ENCODE results near the gene ENG. TPM values are rescaled to one million over a fixed set of nuclear protein-coding genes. Genes with fewer than 3 reads are reported as not detected.

ENG gene
- total and polyA plus RNA-seq, 2 donors from 2014 or later = 135 to 158 TPM

DNA sequence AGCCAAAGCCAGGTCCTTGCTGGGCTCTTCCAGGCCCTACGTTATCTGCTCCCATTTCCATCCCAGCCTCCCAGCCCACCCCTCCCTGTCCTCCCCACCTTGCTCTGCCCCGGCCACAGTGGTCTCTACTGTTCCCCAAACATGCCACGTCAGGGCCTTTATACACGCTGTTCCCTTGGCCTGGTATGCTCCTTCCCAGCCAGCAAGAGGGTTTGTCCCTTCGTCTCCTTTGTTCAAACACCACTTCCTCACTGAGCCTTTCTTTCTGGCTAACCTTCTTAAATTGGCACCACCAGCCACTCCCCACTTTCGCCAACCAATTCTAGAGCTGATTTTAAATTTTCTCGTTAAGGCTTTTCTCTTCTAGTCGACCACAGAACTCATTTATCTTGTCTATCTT lies 85.8 kb downstream of the ENG start:
- Histone ChIP-seq H3K27me3 (ENCODE audit: control insufficient read depth, insufficient read depth, low read length) (no peaks in the 10 kb centered on the region), H3K9ac (ENCODE audit: low read length in 3 of 3) (no peak overlapping the region), H3K27ac (ENCODE audit: low read depth in 2 of 2, low read length in 2 of 2) (peak overlapping the region in 1 of 2 donors; percentile 41), H3K4me3 (ENCODE audit: low read length in 3 of 3) (peak overlapping the region in 2 of 3 donors; percentile 2 to 29), H3K4me1 (ENCODE audit: control insufficient read depth in 2 of 3, insufficient read depth in 2 of 3, low read depth in 1 of 3, low read length in 3 of 3) (peaks cover 0 to 23% (median 0%) of the 10 kb centered on the region in 3 donors), H3K9me3 (ENCODE audit: control insufficient read depth in 2 of 3, insufficient read depth in 1 of 3, low read length in 3 of 3) (no peaks in the 10 kb centered on the region), H3K36me3 (ENCODE audit: control insufficient read depth in 2 of 3, insufficient read depth in 3 of 3, low read length in 3 of 3) (no peaks in the 10 kb centered on the region)
- FAIRE-seq (no peak), DNase-seq (no peak)
- TF ChIP-seq, protein P1, sequence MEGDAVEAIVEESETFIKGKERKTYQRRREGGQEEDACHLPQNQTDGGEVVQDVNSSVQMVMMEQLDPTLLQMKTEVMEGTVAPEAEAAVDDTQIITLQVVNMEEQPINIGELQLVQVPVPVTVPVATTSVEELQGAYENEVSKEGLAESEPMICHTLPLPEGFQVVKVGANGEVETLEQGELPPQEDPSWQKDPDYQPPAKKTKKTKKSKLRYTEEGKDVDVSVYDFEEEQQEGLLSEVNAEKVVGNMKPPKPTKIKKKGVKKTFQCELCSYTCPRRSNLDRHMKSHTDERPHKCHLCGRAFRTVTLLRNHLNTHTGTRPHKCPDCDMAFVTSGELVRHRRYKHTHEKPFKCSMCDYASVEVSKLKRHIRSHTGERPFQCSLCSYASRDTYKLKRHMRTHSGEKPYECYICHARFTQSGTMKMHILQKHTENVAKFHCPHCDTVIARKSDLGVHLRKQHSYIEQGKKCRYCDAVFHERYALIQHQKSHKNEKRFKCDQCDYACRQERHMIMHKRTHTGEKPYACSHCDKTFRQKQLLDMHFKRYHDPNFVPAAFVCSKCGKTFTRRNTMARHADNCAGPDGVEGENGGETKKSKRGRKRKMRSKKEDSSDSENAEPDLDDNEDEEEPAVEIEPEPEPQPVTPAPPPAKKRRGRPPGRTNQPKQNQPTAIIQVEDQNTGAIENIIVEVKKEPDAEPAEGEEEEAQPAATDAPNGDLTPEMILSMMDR (IDR thresholded peaks at IDR 0.05; ENCODE audit: borderline replicate concordance, extremely low read depth, insufficient read depth) = no peak
- intact Hi-C loops (cut with DNase I) = no loop called here

DNA sequence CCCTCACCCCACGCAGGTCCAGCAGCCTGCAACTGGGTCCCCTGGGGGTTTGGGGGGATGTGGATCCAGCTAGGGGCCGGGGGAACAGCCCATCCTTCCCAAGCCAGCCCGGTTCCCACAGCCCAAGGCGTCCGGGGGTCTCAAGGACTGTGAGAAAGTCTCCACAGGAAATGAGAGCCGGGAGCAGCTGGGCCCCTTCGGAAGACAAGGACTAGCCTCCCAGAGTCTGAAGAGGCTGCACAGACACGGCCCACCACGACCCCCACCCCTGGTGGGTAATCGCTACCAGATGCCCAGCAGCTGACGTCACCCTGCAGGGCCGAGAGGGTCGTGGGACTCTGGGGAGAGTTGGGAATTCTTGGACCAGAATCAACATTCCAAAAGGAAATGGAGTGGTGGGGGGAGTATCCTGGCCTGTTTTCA lies 86.5 kb downstream of the ENG start:
- peak overlapping the region in 1 of 3 donors; percentile 29 for H3K4me3 ChIP-seq (ENCODE audit: low read length in 3 of 3)
- no peaks in the 10 kb centered on the region for H3K36me3 ChIP-seq (ENCODE audit: control insufficient read depth in 2 of 3, insufficient read depth in 3 of 3, low read length in 3 of 3)
- TF ChIP-seq, protein P1 (IDR thresholded peaks at IDR 0.05; ENCODE audit: borderline replicate concordance, extremely low read depth, insufficient read depth) = no peak
- DNase-seq = peak in 4 of 5 donors; percentile 72 to 90 (median 82)
- peak overlapping the region in 1 of 3 donors; percentile 53 for H3K9ac ChIP-seq (ENCODE audit: low read length in 3 of 3)
- peak overlapping the region; percentile 60 to 65 for H3K27ac ChIP-seq (ENCODE audit: low read depth in 2 of 2, low read length in 2 of 2)
- intact Hi-C loops (cut with DNase I) = no loop called here
- peaks cover 0 to 23% (median 0%) of the 10 kb centered on the region in 3 donors for H3K4me1 ChIP-seq (ENCODE audit: control insufficient read depth in 2 of 3, insufficient read depth in 2 of 3, low read depth in 1 of 3, low read length in 3 of 3)
- no peak for FAIRE-seq
- H3K9me3 ChIP-seq (ENCODE audit: control insufficient read depth in 2 of 3, insufficient read depth in 1 of 3, low read length in 3 of 3) = no peaks in the 10 kb centered on the region
- H3K27me3 ChIP-seq (ENCODE audit: control insufficient read depth, insufficient read depth, low read length) = no peaks in the 10 kb centered on the region

DNA sequence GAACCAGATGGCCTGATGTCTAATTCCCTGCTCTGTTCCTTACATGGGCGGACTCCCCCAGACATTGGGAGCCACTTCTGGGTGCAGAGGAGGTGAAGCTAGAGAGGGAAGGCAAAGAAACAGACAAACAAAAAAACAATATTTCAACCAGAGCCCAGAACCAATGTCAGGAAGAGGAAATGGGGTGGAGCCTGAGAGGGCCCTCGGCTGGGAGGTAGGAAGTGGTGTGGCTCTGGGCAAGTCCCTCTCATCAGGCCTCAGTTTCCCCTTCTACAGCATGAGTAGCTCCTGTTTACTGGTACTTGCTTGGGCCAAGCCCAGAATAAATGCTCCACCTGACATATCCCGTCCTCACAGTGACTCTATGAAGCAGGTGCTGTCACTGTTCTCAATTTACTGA lies 87.0 kb downstream of the ENG start:
- H3K9ac ChIP-seq (ENCODE audit: low read length in 3 of 3) = peak overlapping the region in 1 of 3 donors; percentile 53
- H3K4me1 ChIP-seq (ENCODE audit: control insufficient read depth in 2 of 3, insufficient read depth in 2 of 3, low read depth in 1 of 3, low read length in 3 of 3) = peaks cover 0 to 25% (median 0%) of the 10 kb centered on the region in 3 donors
- H3K36me3 ChIP-seq (ENCODE audit: control insufficient read depth in 2 of 3, insufficient read depth in 3 of 3, low read length in 3 of 3) = no peaks in the 10 kb centered on the region
- no peak for FAIRE-seq
- no peak for DNase-seq
- TF ChIP-seq, protein P1 (IDR thresholded peaks at IDR 0.05; ENCODE audit: borderline replicate concordance, extremely low read depth, insufficient read depth) = no peak
- H3K4me3 ChIP-seq (ENCODE audit: low read length in 3 of 3) = peak overlapping the region in 1 of 3 donors; percentile 29
- intact Hi-C loops (cut with DNase I) = no loop called here
- H3K27ac ChIP-seq (ENCODE audit: low read depth in 2 of 2, low read length in 2 of 2) = peak overlapping the region; percentile 60 to 65
- no peaks in the 10 kb centered on the region for H3K27me3 ChIP-seq (ENCODE audit: control insufficient read depth, insufficient read depth, low read length)
- no peaks in the 10 kb centered on the region for H3K9me3 ChIP-seq (ENCODE audit: control insufficient read depth in 2 of 3, insufficient read depth in 1 of 3, low read length in 3 of 3)

DNA sequence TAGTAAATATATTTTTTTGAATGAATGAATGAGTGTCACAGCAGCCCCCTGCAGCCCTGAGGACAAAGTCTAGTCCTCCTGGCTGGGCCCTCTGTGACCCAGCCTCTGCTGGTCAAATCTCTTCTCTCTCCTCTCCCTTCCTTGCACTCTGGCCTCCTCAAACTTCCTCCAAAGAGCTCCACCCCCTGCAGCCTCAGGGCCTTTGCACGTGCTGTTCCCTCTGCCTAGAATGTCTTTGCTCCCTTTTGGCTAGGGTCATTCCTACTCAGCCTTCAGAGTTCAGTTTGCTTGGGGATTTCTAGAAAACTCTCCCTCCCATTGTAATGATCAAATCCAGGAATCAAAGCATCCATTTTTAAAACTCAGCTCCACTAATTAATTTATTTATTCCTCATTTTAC lies 89.0 kb downstream of the ENG start:
- FAIRE-seq = no peak
- peaks cover 0 to 25% (median 0%) of the 10 kb centered on the region in 3 donors for H3K4me1 ChIP-seq (ENCODE audit: control insufficient read depth in 2 of 3, insufficient read depth in 2 of 3, low read depth in 1 of 3, low read length in 3 of 3)

More for the DNA sequence above, 89.0 kb downstream of the ENG start:
- Histone ChIP-seq H3K27me3 (ENCODE audit: control insufficient read depth, insufficient read depth, low read length) (no peaks in the 10 kb centered on the region), H3K27ac (ENCODE audit: low read depth in 2 of 2, low read length in 2 of 2) (no peak overlapping the region), H3K9me3 (ENCODE audit: control insufficient read depth in 2 of 3, insufficient read depth in 1 of 3, low read length in 3 of 3) (no peaks in the 10 kb centered on the region), H3K9ac (ENCODE audit: low read length in 3 of 3) (no peak overlapping the region), H3K36me3 (ENCODE audit: control insufficient read depth in 2 of 3, insufficient read depth in 3 of 3, low read length in 3 of 3) (no peaks in the 10 kb centered on the region), H3K4me3 (ENCODE audit: low read length in 3 of 3) (no peak overlapping the region)
- DNase-seq = no peak
- intact Hi-C loops (cut with DNase I) = no loop called here
- TF ChIP-seq, protein P1 (IDR thresholded peaks at IDR 0.05; ENCODE audit: borderline replicate concordance, extremely low read depth, insufficient read depth) = no peak
